ENCODE measurements around the gene DBNDD1. TPM values are rescaled to one million over a fixed set of nuclear protein-coding genes. Genes with fewer than 3 reads are reported as not detected.
A peak's percentile ranks its signal among the peaks of the same experiment; 100 is the strongest.

Gene DBNDD1
- total RNA-seq, 1 experiment from 2014 or later, result 75.0 TPM

DNA sequence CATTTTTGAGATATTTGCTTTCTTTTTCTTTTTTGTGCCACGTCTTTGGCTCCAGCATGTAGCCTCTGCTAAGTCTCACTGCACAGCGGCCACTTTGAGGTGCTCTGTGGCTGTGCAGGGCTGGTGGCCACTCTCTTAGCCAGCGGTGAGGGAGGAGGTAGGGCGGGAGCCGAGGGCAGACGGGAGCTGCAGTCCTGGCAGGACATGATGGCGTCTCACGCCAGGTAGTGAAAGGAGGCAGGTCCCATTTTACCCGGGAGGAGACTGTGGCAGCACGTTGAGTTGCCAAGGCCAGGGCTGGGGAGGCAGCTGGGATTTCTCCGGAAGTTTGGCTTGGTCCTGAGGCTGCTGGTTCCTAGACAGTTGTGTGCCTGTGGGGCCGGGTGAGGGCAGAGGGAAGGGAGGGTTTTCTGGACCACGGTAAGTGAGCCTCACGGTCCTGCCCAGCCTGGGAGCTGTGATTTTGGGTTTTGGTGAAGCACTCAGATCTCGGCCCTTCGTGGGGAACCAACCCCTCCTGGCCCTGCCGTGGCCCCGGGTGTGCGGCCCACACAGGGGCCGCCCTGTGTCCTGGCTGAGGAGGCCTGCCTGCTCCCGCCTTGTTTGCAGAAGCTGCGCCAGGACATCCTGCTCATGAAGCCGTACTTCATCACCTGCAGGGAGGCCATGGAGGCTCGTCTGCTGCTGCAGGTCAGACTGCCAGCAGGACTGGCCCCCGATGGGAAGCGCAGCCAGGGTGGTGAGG is 56.3 kb downstream of the DBNDD1 start:
- no peak overlapping the region for H3K4me3 Mint-ChIP-seq
- peaks cover 2% of the 10 kb centered on the region for H3K4me1 Mint-ChIP-seq
- peak overlapping the region; percentile 32; the same call in 1 of the 2 replicates for H3K27ac Mint-ChIP-seq
- TF ChIP-seq TP53 (CRISPR knock-in tag; IDR thresholded peaks at IDR 0.05) (no peak), ESRRA (CRISPR knock-in tag; IDR thresholded peaks at IDR 0.05; ENCODE audit: borderline replicate concordance) (no peak), ETV6 (CRISPR knock-in tag; IDR thresholded peaks at IDR 0.05) (no peak), ZBTB21 (CRISPR knock-in tag; IDR thresholded peaks at IDR 0.05; ENCODE audit: borderline replicate concordance) (no peak), ZNF671 (CRISPR knock-in tag; IDR thresholded peaks at IDR 0.05) (no peak), ZNF416 (CRISPR knock-in tag; IDR thresholded peaks at IDR 0.05) (no peak), ZNF396 (CRISPR knock-in tag; IDR thresholded peaks at IDR 0.05; ENCODE audit: borderline replicate concordance) (no peak), E2F4 (CRISPR knock-in tag; IDR thresholded peaks at IDR 0.05; ENCODE audit: borderline replicate concordance, low read depth) (no peak), NR3C1 (CRISPR knock-in tag; conservative IDR thresholded peaks at IDR 0.05; ENCODE audit: low read depth) (no peak), FOXP4 (CRISPR knock-in tag; IDR thresholded peaks at IDR 0.05) (no peak), ZNF281 (CRISPR knock-in tag; IDR thresholded peaks at IDR 0.05) (no peak)
- TF ChIP-seq, protein P1, sequence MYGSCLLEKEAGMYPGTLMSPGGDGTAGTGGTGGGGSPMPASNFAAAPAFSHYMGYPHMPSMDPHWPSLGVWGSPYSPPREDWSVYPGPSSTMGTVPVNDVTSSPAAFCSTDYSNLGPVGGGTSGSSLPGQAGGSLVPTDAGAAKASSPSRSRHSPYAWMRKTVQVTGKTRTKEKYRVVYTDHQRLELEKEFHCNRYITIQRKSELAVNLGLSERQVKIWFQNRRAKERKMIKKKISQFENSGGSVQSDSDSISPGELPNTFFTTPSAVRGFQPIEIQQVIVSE (CRISPR knock-in tag; IDR thresholded peaks at IDR 0.05; ENCODE audit: borderline replicate concordance), result no peak
- CTCF ChIA-PET, result no interaction called here
- no peaks in the 10 kb centered on the region for H3K27me3 Mint-ChIP-seq (ENCODE audit: low read depth)
- peaks cover 15% of the 10 kb centered on the region for H3K36me3 Mint-ChIP-seq
- ATAC-seq (no peak), DNase-seq (ENCODE audit: low spot score) (no peak)
- POLR2A ChIA-PET, result no interaction called here
- H3K9me3 Mint-ChIP-seq, result peaks cover 3% of the 10 kb centered on the region; the same call in 1 of the 2 replicates

DNA sequence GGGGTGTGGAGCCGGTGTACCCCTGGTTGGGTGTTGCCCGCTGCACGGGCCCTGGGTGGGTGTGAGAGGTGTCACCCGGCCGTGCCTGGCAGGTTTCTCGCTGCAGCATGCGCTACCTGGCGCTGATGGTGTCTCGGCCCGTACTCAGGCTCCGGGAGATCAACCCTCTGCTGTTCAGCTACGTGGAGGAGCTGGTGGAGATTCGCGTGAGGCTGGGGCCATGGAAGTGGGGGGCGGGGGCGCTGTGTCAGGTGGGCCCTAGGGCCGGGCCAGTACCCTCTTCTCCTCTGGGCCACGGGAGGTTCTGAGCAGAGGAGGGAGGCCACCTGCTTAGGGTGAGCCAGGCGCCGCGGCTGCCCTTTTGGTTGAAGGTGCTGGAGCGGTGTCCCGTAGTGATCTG is 57.3 kb downstream of the DBNDD1 start:
- ChIA-PET CTCF (no interaction called here), POLR2A (no interaction called here)
- H3K4me3 Mint-ChIP-seq, result no peak overlapping the region
- peaks cover 2% of the 10 kb centered on the region for H3K4me1 Mint-ChIP-seq
- no peaks in the 10 kb centered on the region for H3K27me3 Mint-ChIP-seq (ENCODE audit: low read depth)
- peaks cover 3% of the 10 kb centered on the region; the same call in 1 of the 2 replicates for H3K9me3 Mint-ChIP-seq
- TF ChIP-seq ARID4B (CRISPR knock-in tag; IDR thresholded peaks at IDR 0.05; ENCODE audit: borderline replicate concordance) (no peak), EMX1 (CRISPR knock-in tag; IDR thresholded peaks at IDR 0.05) (no peak), MAX (CRISPR knock-in tag; IDR thresholded peaks at IDR 0.05) (no peak), FOXP1 (CRISPR knock-in tag; IDR thresholded peaks at IDR 0.05; ENCODE audit: borderline replicate concordance) (no peak)
- TF ChIP-seq, protein P2, sequence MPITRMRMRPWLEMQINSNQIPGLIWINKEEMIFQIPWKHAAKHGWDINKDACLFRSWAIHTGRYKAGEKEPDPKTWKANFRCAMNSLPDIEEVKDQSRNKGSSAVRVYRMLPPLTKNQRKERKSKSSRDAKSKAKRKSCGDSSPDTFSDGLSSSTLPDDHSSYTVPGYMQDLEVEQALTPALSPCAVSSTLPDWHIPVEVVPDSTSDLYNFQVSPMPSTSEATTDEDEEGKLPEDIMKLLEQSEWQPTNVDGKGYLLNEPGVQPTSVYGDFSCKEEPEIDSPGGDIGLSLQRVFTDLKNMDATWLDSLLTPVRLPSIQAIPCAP (CRISPR knock-in tag; IDR thresholded peaks at IDR 0.05), result no peak
- peaks cover 18% of the 10 kb centered on the region for H3K36me3 Mint-ChIP-seq
- H3K27ac Mint-ChIP-seq, result no peak overlapping the region
- no peak for DNase-seq (ENCODE audit: low spot score)
- no peak for ATAC-seq

Measured in WTC11 (cell line).